ENCODE data around the gene AUTS2. TPM values are rescaled to one million over a fixed set of nuclear protein-coding genes. Genes with fewer than 3 reads are reported as not detected.

Gene AUTS2
- total RNA-seq, 1 experiment from 2014 or later, result 256 TPM

DNA sequence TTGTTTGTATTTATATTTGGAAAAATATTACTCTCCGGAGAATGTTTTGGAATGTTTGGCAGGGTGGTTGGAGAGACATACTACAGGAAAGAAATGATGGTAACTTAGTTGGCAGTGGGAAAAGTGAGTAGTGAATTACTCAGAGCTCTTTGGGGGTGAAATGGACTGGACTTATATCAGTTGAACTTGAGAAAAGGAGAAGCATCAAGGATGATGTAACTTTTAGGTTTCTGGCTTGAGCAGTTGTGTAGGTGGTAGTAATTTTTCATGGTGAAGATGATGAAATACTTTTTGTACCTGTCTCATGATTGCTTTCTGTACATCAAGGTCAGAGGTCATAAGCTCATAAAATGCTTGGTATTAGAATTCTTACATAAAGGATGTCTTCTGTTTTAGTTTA is 617.2 kb downstream of the AUTS2 start:
- Histone ChIP-seq H2BK20ac (ENCODE audit: low read depth, low read length, poor library complexity, severe bottlenecking) (no peak overlapping the region), H3K27me3 (ENCODE audit: insufficient read depth, low read length) (no peaks in the 10 kb centered on the region), H3K4ac (ENCODE audit: low read depth, low read length) (no peak overlapping the region), H3K27ac (ENCODE audit: insufficient read length, low read depth, low read length) (no peak overlapping the region), H2AFZ (ENCODE audit: low read length) (no peak overlapping the region), H3K4me1 (ENCODE audit: insufficient read depth, low read length) (no peaks in the 10 kb centered on the region), H4K5ac (ENCODE audit: insufficient read length, low read depth, low read length) (no peak overlapping the region), H2BK120ac (ENCODE audit: low read depth, low read length, poor library complexity, severe bottlenecking) (no peak overlapping the region), H3K23ac (ENCODE audit: insufficient read length, low read depth, low read length) (no peak overlapping the region), H3K9me3 (ENCODE audit: control insufficient read depth, low read depth, low read length) (no peaks in the 10 kb centered on the region), H3K23me2 (ENCODE audit: insufficient read length, low read depth, low read length, poor library complexity, severe bottlenecking) (no peaks in the 10 kb centered on the region), H3K79me2 (ENCODE audit: insufficient read depth, low read length) (no peaks in the 10 kb centered on the region), H3K18ac (ENCODE audit: insufficient read length, low read depth, low read length) (no peak overlapping the region), H3T11ph (ENCODE audit: low read length) (no peak overlapping the region), H2BK5ac (ENCODE audit: insufficient read length, low read length) (no peak overlapping the region), H3K14ac (ENCODE audit: insufficient read depth, low read length) (no peak overlapping the region), H3K56ac (ENCODE audit: insufficient read length, low read depth, low read length) (no peak overlapping the region), H2BK15ac (ENCODE audit: low read depth, low read length) (no peak overlapping the region), H3K79me1 (ENCODE audit: insufficient read depth, low read depth, low read length, poor library complexity, severe bottlenecking) (no peaks in the 10 kb centered on the region), H3K9ac (ENCODE audit: extremely low read depth, insufficient read length, low read length) (no peak overlapping the region), H2BK12ac (ENCODE audit: insufficient read length, low read depth, low read length) (no peak overlapping the region), H4K20me1 (ENCODE audit: control insufficient read depth, insufficient read depth, insufficient read length) (no peaks in the 10 kb centered on the region), H2AK5ac (ENCODE audit: insufficient read length, low read length) (no peak overlapping the region), H3K4me2 (ENCODE audit: insufficient read depth, insufficient read length, low read length) (no peak overlapping the region), H4K8ac (replicated peaks; ENCODE audit: insufficient read length, low read depth, low read length) (no peak overlapping the region), H4K91ac (ENCODE audit: insufficient read length, low read depth, low read length) (no peak overlapping the region)
- H3K4me1 Mint-ChIP-seq, result 0 out of 4 replicates have a peak, but pooled peaks cover 0 to 4% of the 10 kb centered on the region in 2 experiments
- WGBS (ENCODE audit: extremely low coverage, insufficient read length, low lambda C conversion rate), result no CpG with 5 or more reads among the region's 1 CpG
- H3K27ac Mint-ChIP-seq, result no peak overlapping the region
- no peaks in the 10 kb centered on the region for H3K27me3 Mint-ChIP-seq (ENCODE audit: low read depth)
- DNase-seq, result no peak
- H3K36me3 Mint-ChIP-seq (ENCODE audit: insufficient read depth in 1 of 3, low read depth in 3 of 3), result no peaks in the 10 kb centered on the region
- TF ChIP-seq CTCF (conservative IDR thresholded peaks at IDR 0.05), result no peak
- H3K4me3 Mint-ChIP-seq, result no peak overlapping the region
- no peaks in the 10 kb centered on the region for H3K9me3 Mint-ChIP-seq

Data from H9 (cell line).